ENCODE data around the gene TFCP2L1.

Gene TFCP2L1

DNA sequence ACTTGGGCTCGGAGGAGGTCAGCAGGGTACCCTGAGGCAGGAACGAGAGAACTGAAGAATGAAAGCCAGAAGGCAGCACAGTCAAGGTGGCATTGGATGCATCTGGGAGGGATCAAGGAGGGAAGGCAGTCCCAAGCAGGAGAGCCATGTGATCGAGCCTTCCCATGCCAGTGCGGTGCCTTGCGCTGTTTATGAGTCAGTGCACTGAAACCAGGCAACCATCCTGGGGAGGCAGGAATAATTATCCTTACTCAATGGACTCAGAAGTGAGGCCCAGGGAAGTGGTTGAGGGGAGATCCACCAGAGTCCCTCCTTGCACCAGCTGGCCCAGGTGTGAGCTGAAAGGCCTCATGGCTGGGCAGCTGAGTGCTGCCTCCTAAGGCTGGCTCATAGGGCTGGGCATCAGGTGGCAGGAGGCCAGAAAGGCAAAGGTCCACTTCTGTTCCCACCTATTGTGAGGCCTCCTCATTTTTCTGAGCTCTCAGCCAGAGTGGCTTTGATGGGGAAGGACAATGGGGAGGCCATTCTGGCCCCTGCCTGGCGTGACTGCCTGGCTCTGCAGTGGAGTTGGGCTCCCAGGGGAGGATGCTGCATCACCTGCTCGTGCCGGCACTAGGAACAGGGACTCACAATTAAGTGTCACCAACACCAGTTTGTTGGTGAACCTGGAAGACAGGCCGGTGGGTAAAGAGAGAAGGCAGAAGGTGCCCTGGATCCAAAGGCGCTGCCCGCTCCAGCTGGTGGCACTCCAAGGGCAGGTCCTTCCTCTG is 82.3 kb downstream of the TFCP2L1 start:
- CTCF ChIA-PET = no interaction called here
- POLR2A ChIA-PET = no interaction called here
- TF ChIP-seq ZBTB7A (tag by site-specific recombination; IDR thresholded peaks at IDR 0.05; ENCODE audit: low read depth) (no peak), ZNF785 (tag by site-specific recombination; IDR thresholded peaks at IDR 0.05) (no peak), GFI1B (tag by site-specific recombination; IDR thresholded peaks at IDR 0.05) (no peak), ZNF155 (tag by site-specific recombination; IDR thresholded peaks at IDR 0.05) (no peak)
- Histone ChIP-seq H3K4me3 (ENCODE audit: low read depth, low read length) (no peak overlapping the region), H3K4me1 (ENCODE audit: control insufficient read depth, insufficient read depth, low read length) (no peaks in the 10 kb centered on the region), H3K36me3 (ENCODE audit: control insufficient read depth in 2 of 2, insufficient read depth in 1 of 2, low read length in 2 of 2) (no peaks in the 10 kb centered on the region), H3K9me3 (ENCODE audit: control insufficient read depth, insufficient read depth, low read depth, low read length) (no peaks in the 10 kb centered on the region), H3K27ac (ENCODE audit: extremely low read depth, low read depth, low read length) (no peak overlapping the region)

DNA sequence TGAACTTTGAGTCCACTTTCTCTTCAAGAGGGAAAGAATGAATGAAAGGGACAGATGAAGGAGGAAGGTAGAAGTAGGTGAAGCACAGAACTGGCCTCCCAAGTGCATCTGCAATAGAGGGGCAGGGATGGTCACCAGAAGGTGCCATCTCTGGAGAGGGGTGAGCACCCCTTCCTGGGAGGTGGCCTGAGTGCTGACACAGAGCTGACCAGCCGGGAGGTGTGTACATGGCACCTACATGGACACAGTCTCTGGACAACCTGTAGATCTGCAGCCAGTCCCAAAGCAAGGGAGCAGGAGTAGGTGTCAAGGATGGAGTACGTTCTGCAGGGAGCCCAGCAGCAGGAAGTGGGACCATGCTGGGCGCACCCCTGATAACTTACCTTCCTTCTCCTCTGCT is 83.2 kb downstream of the TFCP2L1 start:
- ChIA-PET CTCF (interaction anchor here (1.5 kb wide), 1 partner anchor 73 kb away, joined by 4 read pairs; no protein-coding TSS in a partner anchor), POLR2A (no interaction called here)
- Histone ChIP-seq H3K36me3 (ENCODE audit: control insufficient read depth in 2 of 2, insufficient read depth in 1 of 2, low read length in 2 of 2) (no peaks in the 10 kb centered on the region), H3K4me3 (ENCODE audit: low read depth, low read length) (no peak overlapping the region), H3K27ac (ENCODE audit: extremely low read depth, low read depth, low read length) (no peak overlapping the region), H3K9me3 (ENCODE audit: control insufficient read depth, insufficient read depth, low read depth, low read length) (no peaks in the 10 kb centered on the region), H3K4me1 (ENCODE audit: control insufficient read depth, insufficient read depth, low read length) (no peaks in the 10 kb centered on the region)
- TF ChIP-seq OSR2 (tag by site-specific recombination; IDR thresholded peaks at IDR 0.05) = no peak
- TF ChIP-seq ZNF701 (tag by site-specific recombination; IDR thresholded peaks at IDR 0.05) = no peak
- TF ChIP-seq PRDM1 (tag by site-specific recombination; IDR thresholded peaks at IDR 0.05) = no peak
- TF ChIP-seq ZNF274 (IDR thresholded peaks at IDR 0.05; ENCODE audit: low read length) = no peak
- no peak for TF ChIP-seq ZNF274 (tag by site-specific recombination; IDR thresholded peaks at IDR 0.05; ENCODE audit: borderline replicate concordance)
- no peak for TF ChIP-seq MEIS1 (CRISPR knock-in tag; IDR thresholded peaks at IDR 0.05; ENCODE audit: borderline replicate concordance)
- no peak for TF ChIP-seq ZNF266 (tag by site-specific recombination; IDR thresholded peaks at IDR 0.05; ENCODE audit: low read depth)

DNA sequence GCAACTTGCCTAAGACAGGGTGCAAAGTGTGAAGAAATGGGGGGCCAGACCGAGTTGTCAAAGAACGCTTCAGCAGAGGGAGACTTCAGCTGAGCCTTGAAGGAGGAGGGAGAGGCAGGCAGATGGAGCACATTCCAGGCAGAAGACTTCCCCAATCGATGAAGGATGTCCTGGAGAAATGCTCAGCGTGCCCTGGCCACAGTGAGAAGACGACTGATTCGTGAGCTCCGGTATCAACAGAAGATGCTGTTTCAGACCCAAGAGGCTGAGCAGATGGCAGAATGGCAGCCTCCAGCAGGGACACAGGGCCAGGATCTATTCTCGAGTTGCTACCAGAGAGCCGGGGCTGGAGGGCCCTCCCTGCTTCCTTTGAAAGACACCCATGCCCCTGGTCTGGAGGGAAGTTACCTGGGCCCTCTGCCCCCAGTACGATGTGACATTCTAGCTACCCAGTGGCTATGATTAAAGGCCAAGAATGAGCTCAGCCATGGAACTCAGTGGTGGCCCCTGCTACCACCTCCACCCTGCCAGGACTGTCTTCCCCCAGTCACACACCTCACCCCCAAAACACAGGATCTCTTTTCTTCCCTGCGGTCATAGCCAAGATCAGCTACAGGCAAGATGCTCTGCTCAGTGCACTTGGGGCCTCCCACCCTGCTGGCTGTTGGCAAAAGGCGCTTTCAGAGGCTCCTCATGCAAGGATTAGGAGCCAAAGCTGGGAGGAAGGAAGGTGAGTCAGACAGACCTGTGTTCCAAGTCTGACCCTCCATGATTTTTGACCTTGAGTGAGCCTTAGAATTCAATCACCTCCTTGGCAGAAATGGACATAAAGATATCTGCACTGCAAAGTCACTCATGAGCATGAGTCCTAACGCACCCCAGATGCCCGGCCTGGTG is 84.3 kb downstream of the TFCP2L1 start:
- ChIA-PET POLR2A (no interaction called here), CTCF (interaction anchor here (1.5 kb wide), 1 partner anchor 72 kb away, joined by 4 read pairs; no protein-coding TSS in a partner anchor)
- H3K4me1 ChIP-seq (ENCODE audit: control insufficient read depth, insufficient read depth, low read length) = no peaks in the 10 kb centered on the region
- H3K27ac ChIP-seq (ENCODE audit: extremely low read depth, low read depth, low read length) = no peak overlapping the region
- no peaks in the 10 kb centered on the region for H3K36me3 ChIP-seq (ENCODE audit: control insufficient read depth in 2 of 2, insufficient read depth in 1 of 2, low read length in 2 of 2)
- H3K9me3 ChIP-seq (ENCODE audit: control insufficient read depth, insufficient read depth, low read depth, low read length) = no peaks in the 10 kb centered on the region
- TF ChIP-seq ZNF560 (tag by site-specific recombination; IDR thresholded peaks at IDR 0.05; ENCODE audit: borderline replicate concordance) = no peak
- 0 out of 2 replicates have a peak, but pooled peaks have one; percentile 11 for TF ChIP-seq ZBTB17 (tag by site-specific recombination; IDR thresholded peaks at IDR 0.05)
- no peak overlapping the region for H3K4me3 ChIP-seq (ENCODE audit: low read depth, low read length)

DNA sequence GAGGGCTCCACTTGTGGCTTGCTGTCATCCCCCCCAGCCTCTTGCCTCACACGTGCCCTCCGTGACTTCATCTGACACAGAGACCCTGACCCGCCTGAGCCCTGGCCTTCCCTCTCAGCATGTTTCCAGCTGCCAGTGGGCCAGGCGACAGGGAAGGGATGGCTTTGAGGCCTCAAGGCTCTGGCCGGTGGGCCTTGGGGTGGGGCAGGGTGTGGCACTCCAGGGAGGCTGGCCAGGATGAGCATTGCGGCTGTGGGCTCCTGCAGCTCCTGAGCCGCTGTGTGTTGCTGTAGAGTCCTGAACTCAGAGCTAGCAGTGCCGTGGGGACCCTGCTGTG is 85.0 kb downstream of the TFCP2L1 start:
- no peaks in the 10 kb centered on the region for H3K9me3 ChIP-seq (ENCODE audit: control insufficient read depth, insufficient read depth, low read depth, low read length)
- no peak overlapping the region for H3K4me3 ChIP-seq (ENCODE audit: low read depth, low read length)
- ChIA-PET POLR2A (no interaction called here), CTCF (no interaction called here)
- H3K4me1 ChIP-seq (ENCODE audit: control insufficient read depth, insufficient read depth, low read length) = no peaks in the 10 kb centered on the region
- no peak for TF ChIP-seq ZNF223 (tag by site-specific recombination; IDR thresholded peaks at IDR 0.05)
- 0 out of 2 replicates have a peak, but pooled peaks have one; percentile 23 for TF ChIP-seq ZIC2 (tag by site-specific recombination; IDR thresholded peaks at IDR 0.05)
- no peaks in the 10 kb centered on the region for H3K36me3 ChIP-seq (ENCODE audit: control insufficient read depth in 2 of 2, insufficient read depth in 1 of 2, low read length in 2 of 2)
- H3K27ac ChIP-seq (ENCODE audit: extremely low read depth, low read depth, low read length) = no peak overlapping the region
